Measurements from ENCODE around the gene AATK. TPM values are rescaled to one million over a fixed set of nuclear protein-coding genes. Genes with fewer than 3 reads are reported as not detected.
A peak's percentile ranks its signal among the peaks of the same experiment; 100 is the strongest.

Gene AATK
- total and polyA plus RNA-seq, 2 of the 13 experiments (the other 11 are each of a cell fraction or from before 2014, with no cell fraction given), result 2.9 to 8.4 TPM

DNA sequence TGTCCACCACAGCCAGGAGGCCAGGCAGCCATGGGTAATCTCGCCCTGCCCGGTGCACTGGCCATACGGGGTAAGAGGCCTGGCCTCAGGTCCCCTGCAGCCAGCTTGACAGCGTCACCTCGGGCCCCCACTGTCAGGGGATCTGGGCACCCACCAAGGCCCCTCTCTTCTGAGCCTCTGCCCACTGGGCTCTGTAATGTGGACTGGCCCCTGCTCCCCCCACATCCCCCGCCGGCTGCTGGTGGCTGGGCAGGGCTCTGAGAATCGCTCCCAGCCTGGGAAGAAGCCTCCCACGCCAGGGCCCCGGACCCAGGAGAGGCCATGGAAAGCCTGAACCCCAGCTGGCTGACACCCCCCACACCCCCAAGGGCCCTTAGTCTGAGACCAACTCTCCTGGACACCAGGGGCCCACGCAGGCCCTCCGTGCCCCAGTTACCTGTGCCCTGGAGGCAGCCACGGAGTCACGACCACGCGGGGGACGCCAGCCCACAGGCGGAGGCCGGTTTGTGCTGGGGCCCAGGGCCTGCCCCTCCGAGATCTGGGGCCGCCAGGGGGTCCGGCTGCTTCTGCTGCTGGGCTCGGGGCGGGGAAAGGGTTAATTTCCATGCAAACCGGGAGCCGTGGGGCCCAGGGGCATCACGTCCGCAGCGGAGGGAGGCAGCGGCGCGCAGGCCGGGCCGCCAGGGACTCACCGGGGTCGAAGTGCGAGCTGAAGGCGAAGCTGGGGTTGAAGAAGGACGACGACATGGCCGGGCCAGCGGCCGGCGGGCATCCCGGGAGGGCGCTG lies 582 bp downstream of the AATK start, which contains the start of gene PVALEF (continued):
- TF ChIP-seq ZNF713 (CRISPR knock-in tag; IDR thresholded peaks at IDR 0.05) (0 out of 2 replicates have a peak, but pooled peaks have one; percentile 93), ZNF7 (CRISPR knock-in tag; IDR thresholded peaks at IDR 0.05) (peak; percentile 25; the same call in 1 of the 2 replicates), TOE1 (CRISPR knock-in tag; IDR thresholded peaks at IDR 0.05) (peak; percentile 46; the same call in 1 of the 2 replicates), GABPA (IDR thresholded peaks at IDR 0.05; ENCODE audit: low read depth, low read length) (0 out of 2 replicates have a peak, but pooled peaks have one; percentile 19), GABPA (CRISPR knock-in tag; IDR thresholded peaks at IDR 0.05; ENCODE audit: low read depth) (no peak), ZBTB7A (CRISPR knock-in tag; IDR thresholded peaks at IDR 0.05) (peak; percentile 59; the same call in 1 of the 2 replicates), POLR2G (IDR thresholded peaks at IDR 0.05; ENCODE audit: low read depth, low read length) (peak; percentile 82), ETV5 (CRISPR knock-in tag; IDR thresholded peaks at IDR 0.05; ENCODE audit: borderline replicate concordance) (peak; percentile 71), ZNF10 (CRISPR knock-in tag; IDR thresholded peaks at IDR 0.05; ENCODE audit: borderline replicate concordance, low read depth) (no peak), ZNF235 (CRISPR knock-in tag; IDR thresholded peaks at IDR 0.05; ENCODE audit: borderline replicate concordance) (no peak), HNRNPK (IDR thresholded peaks at IDR 0.05; ENCODE audit: low read depth, low read length, poor library complexity, severe bottlenecking) (peak; percentile 62), ZFP90 (CRISPR knock-in tag; IDR thresholded peaks at IDR 0.05; ENCODE audit: borderline replicate concordance) (peak; percentile 89; the same call in 1 of the 2 replicates), PCBP1 (IDR thresholded peaks at IDR 0.05; ENCODE audit: borderline replicate concordance, low read depth, low read length) (peak; percentile 90), KDM5B (CRISPR knock-in tag; IDR thresholded peaks at IDR 0.05; ENCODE audit: borderline replicate concordance) (peak; percentile 82; the same call in 1 of the 2 replicates), NR2F2 (IDR thresholded peaks at IDR 0.05; ENCODE audit: borderline replicate concordance, low read depth) (no peak), ZNF577 (CRISPR knock-in tag; IDR thresholded peaks at IDR 0.05; ENCODE audit: borderline replicate concordance, low read depth) (no peak), MAFF (IDR thresholded peaks at IDR 0.05; ENCODE audit: low read depth, low read length) (no peak), FOXC1 (CRISPR knock-in tag; IDR thresholded peaks at IDR 0.05; ENCODE audit: borderline replicate concordance) (peak; percentile 90)
- TF ChIP-seq, protein P1, sequence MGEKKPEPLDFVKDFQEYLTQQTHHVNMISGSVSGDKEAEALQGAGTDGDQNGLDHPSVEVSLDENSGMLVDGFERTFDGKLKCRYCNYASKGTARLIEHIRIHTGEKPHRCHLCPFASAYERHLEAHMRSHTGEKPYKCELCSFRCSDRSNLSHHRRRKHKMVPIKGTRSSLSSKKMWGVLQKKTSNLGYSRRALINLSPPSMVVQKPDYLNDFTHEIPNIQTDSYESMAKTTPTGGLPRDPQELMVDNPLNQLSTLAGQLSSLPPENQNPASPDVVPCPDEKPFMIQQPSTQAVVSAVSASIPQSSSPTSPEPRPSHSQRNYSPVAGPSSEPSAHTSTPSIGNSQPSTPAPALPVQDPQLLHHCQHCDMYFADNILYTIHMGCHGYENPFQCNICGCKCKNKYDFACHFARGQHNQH (CRISPR knock-in tag; IDR thresholded peaks at IDR 0.05), result peak; percentile 59
- TF ChIP-seq, protein P2, sequence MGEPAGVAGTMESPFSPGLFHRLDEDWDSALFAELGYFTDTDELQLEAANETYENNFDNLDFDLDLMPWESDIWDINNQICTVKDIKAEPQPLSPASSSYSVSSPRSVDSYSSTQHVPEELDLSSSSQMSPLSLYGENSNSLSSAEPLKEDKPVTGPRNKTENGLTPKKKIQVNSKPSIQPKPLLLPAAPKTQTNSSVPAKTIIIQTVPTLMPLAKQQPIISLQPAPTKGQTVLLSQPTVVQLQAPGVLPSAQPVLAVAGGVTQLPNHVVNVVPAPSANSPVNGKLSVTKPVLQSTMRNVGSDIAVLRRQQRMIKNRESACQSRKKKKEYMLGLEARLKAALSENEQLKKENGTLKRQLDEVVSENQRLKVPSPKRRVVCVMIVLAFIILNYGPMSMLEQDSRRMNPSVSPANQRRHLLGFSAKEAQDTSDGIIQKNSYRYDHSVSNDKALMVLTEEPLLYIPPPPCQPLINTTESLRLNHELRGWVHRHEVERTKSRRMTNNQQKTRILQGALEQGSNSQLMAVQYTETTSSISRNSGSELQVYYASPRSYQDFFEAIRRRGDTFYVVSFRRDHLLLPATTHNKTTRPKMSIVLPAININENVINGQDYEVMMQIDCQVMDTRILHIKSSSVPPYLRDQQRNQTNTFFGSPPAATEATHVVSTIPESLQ (CRISPR knock-in tag; conservative IDR thresholded peaks at IDR 0.05), result no peak
- TF ChIP-seq, protein P3, sequence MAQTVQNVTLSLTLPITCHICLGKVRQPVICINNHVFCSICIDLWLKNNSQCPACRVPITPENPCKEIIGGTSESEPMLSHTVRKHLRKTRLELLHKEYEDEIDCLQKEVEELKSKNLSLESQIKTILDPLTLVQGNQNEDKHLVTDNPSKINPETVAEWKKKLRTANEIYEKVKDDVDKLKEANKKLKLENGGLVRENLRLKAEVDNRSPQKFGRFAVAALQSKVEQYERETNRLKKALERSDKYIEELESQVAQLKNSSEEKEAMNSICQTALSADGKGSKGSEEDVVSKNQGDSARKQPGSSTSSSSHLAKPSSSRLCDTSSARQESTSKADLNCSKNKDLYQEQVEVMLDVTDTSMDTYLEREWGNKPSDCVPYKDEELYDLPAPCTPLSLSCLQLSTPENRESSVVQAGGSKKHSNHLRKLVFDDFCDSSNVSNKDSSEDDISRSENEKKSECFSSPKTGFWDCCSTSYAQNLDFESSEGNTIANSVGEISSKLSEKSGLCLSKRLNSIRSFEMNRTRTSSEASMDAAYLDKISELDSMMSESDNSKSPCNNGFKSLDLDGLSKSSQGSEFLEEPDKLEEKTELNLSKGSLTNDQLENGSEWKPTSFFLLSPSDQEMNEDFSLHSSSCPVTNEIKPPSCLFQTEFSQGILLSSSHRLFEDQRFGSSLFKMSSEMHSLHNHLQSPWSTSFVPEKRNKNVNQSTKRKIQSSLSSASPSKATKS (CRISPR knock-in tag; IDR thresholded peaks at IDR 0.05), result no peak; the same call in 1 of the 2 replicates
- TF ChIP-seq, protein P4, sequence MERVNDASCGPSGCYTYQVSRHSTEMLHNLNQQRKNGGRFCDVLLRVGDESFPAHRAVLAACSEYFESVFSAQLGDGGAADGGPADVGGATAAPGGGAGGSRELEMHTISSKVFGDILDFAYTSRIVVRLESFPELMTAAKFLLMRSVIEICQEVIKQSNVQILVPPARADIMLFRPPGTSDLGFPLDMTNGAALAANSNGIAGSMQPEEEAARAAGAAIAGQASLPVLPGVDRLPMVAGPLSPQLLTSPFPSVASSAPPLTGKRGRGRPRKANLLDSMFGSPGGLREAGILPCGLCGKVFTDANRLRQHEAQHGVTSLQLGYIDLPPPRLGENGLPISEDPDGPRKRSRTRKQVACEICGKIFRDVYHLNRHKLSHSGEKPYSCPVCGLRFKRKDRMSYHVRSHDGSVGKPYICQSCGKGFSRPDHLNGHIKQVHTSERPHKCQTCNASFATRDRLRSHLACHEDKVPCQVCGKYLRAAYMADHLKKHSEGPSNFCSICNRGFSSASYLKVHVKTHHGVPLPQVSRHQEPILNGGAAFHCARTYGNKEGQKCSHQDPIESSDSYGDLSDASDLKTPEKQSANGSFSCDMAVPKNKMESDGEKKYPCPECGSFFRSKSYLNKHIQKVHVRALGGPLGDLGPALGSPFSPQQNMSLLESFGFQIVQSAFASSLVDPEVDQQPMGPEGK (CRISPR knock-in tag; IDR thresholded peaks at IDR 0.05), result peak; percentile 87

All from HepG2 (cell line).